ENCODE measurements around the gene EIF4G1. TPM values are rescaled to one million over a fixed set of nuclear protein-coding genes. Genes with fewer than 3 reads are reported as not detected.
A peak's percentile ranks its signal among the peaks of the same experiment; 100 is the strongest.

The EIF4G1 gene
- total and polyA plus RNA-seq, 2 of the 4 experiments (the other 2 are of a cell fraction), result 225 to 274 TPM

GRCh38 chr3:184315871-184316661 lies 1.7 kb downstream of the EIF4G1 start:
- Histone ChIP-seq H2BK20ac (ENCODE audit: low read depth, low read length) (no peak overlapping the region), H3K4me1 (ENCODE audit: control insufficient read depth, insufficient read depth, low read length) (peaks cover 25% of the 10 kb centered on the region), H2AFZ (replicated peaks; ENCODE audit: low read length, poor library complexity) (peak overlapping the region; percentile 5), H4K20me1 (ENCODE audit: insufficient read depth, low read length) (peaks cover 61% of the 10 kb centered on the region), H3K27ac (ENCODE audit: insufficient read depth, low read length) (peak overlapping the region; percentile 99), H3K36me3 (ENCODE audit: control insufficient read depth, insufficient read depth, low read length) (peaks cover 29% of the 10 kb centered on the region), H4K8ac (ENCODE audit: low read depth in 2 of 2, low read length in 2 of 2) (peak overlapping the region in 1 of 2 experiments; percentile 14; a peak in 2 of 4 replicates), H3K9me3 (ENCODE audit: control insufficient read depth, insufficient read depth, low read length) (no peaks in the 10 kb centered on the region), H4K91ac (ENCODE audit: insufficient read depth, low read depth, low read length) (peak overlapping the region; percentile 97; the same call in 1 of the 2 replicates), H3K4me2 (ENCODE audit: low read depth, low read length) (peak overlapping the region; percentile 95), H3K4me3 (ENCODE audit: insufficient read depth, low read depth, low read length) (peak overlapping the region; percentile 91), H2BK15ac (ENCODE audit: low read depth, low read length) (no peak overlapping the region), H2BK120ac (ENCODE audit: low read depth, low read length) (0 out of 2 replicates have a peak overlapping the region, but pooled peaks have one; percentile 5), H2BK5ac (ENCODE audit: low read depth, low read length, poor library complexity, severe bottlenecking) (peak overlapping the region; percentile 99), H3K4ac (ENCODE audit: low read depth, low read length) (peak overlapping the region; percentile 97), H3K56ac (ENCODE audit: extremely low read depth, insufficient read depth, low read length) (peak overlapping the region; percentile 72; the same call in 1 of the 2 replicates), H3K18ac (ENCODE audit: low read depth, low read length) (no peak overlapping the region), H3K9me1 (ENCODE audit: insufficient read depth, low read length) (peaks cover 25% of the 10 kb centered on the region), H3K79me1 (ENCODE audit: low read depth in 1 of 2, low read length in 2 of 2) (peaks cover 7 to 39% of the 10 kb centered on the region in 2 experiments), H2AK5ac (ENCODE audit: low read depth, low read length) (peak overlapping the region; percentile 62; the same call in 1 of the 2 replicates), H3K14ac (replicated peaks; ENCODE audit: low read depth, low read length) (peak overlapping the region; percentile 7), H2AK9ac (replicated peaks; ENCODE audit: low read depth, low read length, poor library complexity) (peak overlapping the region; percentile 92), H3K27me3 (ENCODE audit: control insufficient read depth, insufficient read depth, low read length) (no peaks in the 10 kb centered on the region), H4K5ac (ENCODE audit: low read depth, low read length) (peak overlapping the region; percentile 21; the same call in 1 of the 2 replicates), H3K23ac (ENCODE audit: low read depth, low read length) (peak overlapping the region; percentile 77), H3K9ac (ENCODE audit: low read depth, low read length) (peak overlapping the region; percentile 98)
- no peak for TF ChIP-seq MAZ (IDR thresholded peaks at IDR 0.05; ENCODE audit: borderline replicate concordance, low read depth, low read length)
- TF ChIP-seq, protein P1, sequence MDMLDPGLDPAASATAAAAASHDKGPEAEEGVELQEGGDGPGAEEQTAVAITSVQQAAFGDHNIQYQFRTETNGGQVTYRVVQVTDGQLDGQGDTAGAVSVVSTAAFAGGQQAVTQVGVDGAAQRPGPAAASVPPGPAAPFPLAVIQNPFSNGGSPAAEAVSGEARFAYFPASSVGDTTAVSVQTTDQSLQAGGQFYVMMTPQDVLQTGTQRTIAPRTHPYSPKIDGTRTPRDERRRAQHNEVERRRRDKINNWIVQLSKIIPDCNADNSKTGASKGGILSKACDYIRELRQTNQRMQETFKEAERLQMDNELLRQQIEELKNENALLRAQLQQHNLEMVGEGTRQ (IDR thresholded peaks at IDR 0.05; ENCODE audit: low read depth, low read length), result no peak
- no peak for TF ChIP-seq FOS (IDR thresholded peaks at IDR 0.05; ENCODE audit: low read depth, low read length)
- TF ChIP-seq RFX5 (IDR thresholded peaks at IDR 0.05; ENCODE audit: low read depth, low read length), result no peak
- TF ChIP-seq, protein P2, sequence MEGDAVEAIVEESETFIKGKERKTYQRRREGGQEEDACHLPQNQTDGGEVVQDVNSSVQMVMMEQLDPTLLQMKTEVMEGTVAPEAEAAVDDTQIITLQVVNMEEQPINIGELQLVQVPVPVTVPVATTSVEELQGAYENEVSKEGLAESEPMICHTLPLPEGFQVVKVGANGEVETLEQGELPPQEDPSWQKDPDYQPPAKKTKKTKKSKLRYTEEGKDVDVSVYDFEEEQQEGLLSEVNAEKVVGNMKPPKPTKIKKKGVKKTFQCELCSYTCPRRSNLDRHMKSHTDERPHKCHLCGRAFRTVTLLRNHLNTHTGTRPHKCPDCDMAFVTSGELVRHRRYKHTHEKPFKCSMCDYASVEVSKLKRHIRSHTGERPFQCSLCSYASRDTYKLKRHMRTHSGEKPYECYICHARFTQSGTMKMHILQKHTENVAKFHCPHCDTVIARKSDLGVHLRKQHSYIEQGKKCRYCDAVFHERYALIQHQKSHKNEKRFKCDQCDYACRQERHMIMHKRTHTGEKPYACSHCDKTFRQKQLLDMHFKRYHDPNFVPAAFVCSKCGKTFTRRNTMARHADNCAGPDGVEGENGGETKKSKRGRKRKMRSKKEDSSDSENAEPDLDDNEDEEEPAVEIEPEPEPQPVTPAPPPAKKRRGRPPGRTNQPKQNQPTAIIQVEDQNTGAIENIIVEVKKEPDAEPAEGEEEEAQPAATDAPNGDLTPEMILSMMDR (conservative IDR thresholded peaks at IDR 0.05; ENCODE audit: low read depth, low read length), result no peak
- no peak for TF ChIP-seq RCOR1 (IDR thresholded peaks at IDR 0.05; ENCODE audit: insufficient replicate concordance, low read length)
- no peak for TF ChIP-seq BHLHE40 (IDR thresholded peaks at IDR 0.05; ENCODE audit: low read depth, low read length)
- TF ChIP-seq MAFK (IDR thresholded peaks at IDR 0.05; ENCODE audit: low read depth, low read length), result no peak
- no peak for TF ChIP-seq POLR2A (IDR thresholded peaks at IDR 0.05; ENCODE audit: low read depth, low read length)
- ATAC-seq (ENCODE audit: low read depth), result no peak
- ChIA-PET CTCF (no interaction called here), POLR2A (ENCODE audit: unreplicated experiment) (interaction anchor here (0.9 to 1.5 kb wide), 2 partner anchors 22 to 51 kb away, joined by 4 to 5 read pairs; partner anchors contain the start of gene FAM131A)
- intact Hi-C loops (cut with micrococcal nuclease) (loop anchor here (2.0 kb wide), 1 partner anchor 47 kb away; no protein-coding TSS in a partner anchor), in situ Hi-C loops (cut with MboI; ENCODE audit: low sequenced_read_pairs) (no loop called here), dilution Hi-C loops (cut with HindIII; ENCODE audit: low sequenced_read_pairs, unreplicated experiment) (no loop called here)
- WGBS, 2 experiments (ENCODE audit: extremely low coverage in 2 of 2, insufficient read length in 1 of 2), result 49% methylated on average over 3 of the region's 16 CpGs; no CpG with 5 or more reads in 1 of the 2 experiments
- no TSS peak for BruUV-seq (replicated peaks)
- DNase-seq, result peak; percentile 23

Data from IMR-90 (cell line).